Measurements from ENCODE around the gene GJA8.
"Not testable (repeated sequence)": the region's sequence is repeated elsewhere in the genome, so short reads cannot be mapped to it uniquely, and the experiment has no call there.

Gene GJA8

GRCh38 chr1:147928236-147929132 lies 25.9 kb downstream of the GJA8 start, which contains the start of gene GPR89B:
Gene GPR89B, plus strand, starts transcription at chr1:147928420. Its CDS starts 117 bp downstream, at chr1:147928537.
- DNase-seq = peak; percentile 92

GRCh38 chr1:147931137-147931536 lies 28.5 kb downstream of the GJA8 start:
- DNase-seq = not testable (repeated sequence)

- DNase-seq = not testable (repeated sequence)
Measured at GRCh38 chr1:147935296-147935695, 32.7 kb downstream of the GJA8 start.

- not testable (repeated sequence) for DNase-seq
Measured at GRCh38 chr1:147940456-147940855, 37.9 kb downstream of the GJA8 start.

GRCh38 chr1:147942563-147942962 lies 40.0 kb downstream of the GJA8 start:
- DNase-seq = not testable (repeated sequence)

GRCh38 chr1:147949517-147949916 lies 46.9 kb downstream of the GJA8 start:
- DNase-seq = not testable (repeated sequence)
